ENCODE results near the gene ZNF622.
"Not testable (repeated sequence)": the region's sequence is repeated elsewhere in the genome, so short reads cannot be mapped to it uniquely, and the experiment has no call there.

ZNF622 gene

DNA sequence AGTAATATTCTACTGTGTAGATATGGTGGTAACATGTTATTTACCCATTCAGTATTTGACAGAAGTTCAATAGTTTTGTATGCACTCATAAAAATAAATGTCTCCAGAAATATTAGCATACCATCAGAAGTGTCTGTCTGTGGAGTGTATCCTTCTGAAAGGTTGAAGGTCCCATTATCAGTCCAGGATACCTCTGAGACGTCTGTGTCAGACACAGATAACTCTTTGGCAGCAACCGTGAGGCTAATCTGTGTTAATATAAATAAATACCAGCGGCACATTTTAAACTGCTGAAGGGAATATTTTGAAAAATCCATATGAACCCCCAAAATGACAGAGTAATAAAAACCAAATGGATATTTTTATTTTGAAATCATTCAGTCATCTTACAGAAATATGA is 11.9 kb upstream of the ZNF622 start:
- DNase-seq: no peak

DNA sequence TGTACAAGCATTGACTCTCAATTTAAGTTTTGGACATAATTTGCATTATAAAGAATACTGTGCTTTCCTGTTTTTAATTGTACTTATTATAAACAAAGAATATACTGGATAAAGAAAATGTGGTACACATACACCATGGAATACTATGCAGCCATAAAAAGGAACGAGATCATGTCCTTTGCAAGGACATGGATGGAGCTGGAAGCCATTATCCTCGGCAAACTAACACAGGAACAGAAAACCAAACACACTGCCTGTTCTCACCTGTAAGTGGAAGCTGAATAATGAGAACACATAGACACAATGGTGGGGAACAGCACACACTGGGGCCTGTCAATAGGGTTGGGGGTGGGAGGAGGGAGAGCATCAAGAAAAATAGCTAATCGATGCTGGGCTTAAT is 10.8 kb upstream of the ZNF622 start:
- not testable (repeated sequence) for DNase-seq

DNA sequence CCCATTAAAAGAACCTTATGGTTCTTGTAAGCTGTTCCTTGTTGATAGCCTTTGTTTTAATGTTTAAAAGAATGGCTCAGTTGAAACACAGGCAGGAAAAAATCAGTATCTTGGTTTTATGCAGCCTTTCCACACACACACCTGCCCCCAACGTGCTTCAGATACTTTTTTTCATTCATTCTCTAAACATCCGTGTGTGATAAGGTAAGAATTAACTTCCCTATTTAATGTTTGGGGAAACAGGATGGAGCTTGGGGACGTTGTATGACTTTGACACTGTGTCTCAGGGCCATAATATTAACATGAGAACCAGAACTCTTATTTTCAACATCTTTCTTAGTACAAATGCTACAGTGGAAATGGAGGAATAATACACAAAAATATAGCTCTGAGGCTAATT is 5.8 kb upstream of the ZNF622 start:
- DNase-seq: no peak

DNA sequence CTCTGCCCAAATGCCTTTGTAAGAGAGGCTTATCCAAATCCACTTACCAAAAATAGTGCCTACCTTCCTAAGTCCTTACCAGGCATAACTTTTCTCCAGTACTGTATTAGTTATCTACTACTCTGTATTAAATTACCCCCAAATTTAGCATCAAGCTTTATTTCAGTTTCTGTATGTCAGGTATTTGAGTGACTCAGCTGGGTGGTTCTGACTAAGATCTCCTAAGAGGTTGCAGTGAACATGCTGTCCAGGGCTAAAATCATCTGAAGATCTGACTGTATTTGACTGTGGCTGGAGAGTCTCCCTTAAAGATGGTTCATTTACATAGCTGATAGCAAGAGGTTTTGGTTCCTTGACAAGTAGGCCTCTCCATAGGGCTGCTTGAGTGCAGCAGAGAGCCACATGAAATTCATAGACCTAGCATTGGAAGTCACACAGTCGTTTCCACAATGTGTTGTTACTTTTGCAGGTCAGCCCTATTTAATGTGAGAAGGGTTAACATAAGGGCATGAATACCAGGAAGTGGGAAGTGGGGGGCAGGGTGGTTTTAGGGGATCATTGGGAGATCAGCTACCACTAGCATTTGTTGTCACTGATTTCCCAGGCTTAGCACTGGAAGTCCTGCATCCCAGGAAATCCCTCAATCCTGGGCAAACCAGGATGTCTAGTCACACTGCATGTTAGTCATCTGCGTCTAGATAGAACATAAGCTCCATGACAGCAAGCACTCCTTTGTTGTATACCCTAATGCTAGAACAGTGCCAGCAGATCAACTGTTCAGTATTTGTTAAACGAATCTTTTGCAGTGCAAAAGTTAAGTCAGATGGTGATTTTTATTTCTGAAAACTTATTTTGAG is 2.0 kb upstream of the ZNF622 start:
- peak; percentile 3 for DNase-seq

DNA sequence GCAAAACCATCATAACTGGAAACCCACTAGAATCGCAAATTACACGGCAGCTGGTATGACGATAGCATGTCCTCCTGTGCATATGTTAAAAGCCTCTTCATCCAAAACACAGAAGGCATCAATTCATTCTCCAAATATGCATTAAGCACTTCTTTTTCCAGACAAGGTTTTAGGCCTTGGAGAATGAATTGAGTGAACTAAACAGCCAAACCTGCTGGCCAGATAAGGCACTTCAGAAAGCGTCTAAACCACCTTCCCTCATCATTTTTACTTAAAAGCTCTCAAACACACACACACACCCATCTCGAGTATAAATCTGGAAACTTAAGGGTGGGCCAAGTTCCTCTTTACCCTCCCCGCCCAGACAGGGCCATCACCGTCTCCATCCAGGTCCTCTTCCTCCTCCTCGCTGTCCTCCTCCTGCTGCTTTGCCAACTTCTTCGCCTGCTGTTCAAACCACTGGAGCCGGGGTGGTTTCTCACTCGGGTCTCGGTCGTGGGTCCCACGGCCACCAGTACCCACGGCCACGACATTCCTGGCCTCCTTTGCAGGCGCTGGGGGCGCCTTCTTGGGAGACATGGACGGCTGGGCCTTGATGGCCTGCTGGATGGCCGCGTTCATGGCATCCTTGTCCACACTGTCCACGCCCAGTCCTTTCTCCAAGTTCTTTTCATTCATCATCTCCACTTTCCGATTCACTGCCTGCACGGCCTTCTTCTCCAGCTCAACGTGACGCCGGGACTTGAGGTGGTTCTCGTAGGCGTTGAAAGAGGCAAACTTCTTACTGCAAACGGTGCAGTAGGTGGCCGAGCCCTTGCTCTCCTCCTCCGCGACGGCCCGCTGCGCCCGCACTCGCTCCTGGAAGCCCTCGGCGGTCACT is 696 bp downstream of the ZNF622 start:
- no peak for DNase-seq

DNA sequence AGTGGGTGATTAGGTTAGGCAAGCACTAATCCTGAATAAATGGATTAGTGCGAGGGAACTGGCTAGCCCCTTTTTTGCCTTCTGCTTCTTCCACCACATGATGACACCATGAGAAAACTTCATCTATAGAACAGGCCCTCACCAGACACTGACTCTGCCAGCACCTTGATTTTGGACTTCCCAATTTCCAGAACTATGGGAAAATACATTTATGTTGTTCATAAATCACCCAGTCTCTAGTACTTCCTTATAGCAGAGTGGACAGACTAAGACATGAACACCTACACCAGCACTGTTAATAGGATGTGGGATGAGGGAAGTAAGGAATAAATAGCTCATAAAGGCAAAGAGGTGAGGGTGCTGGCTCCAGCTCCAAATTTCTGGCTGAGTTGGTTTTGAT is 1.4 kb downstream of the ZNF622 start:
- no peak for DNase-seq

DNA sequence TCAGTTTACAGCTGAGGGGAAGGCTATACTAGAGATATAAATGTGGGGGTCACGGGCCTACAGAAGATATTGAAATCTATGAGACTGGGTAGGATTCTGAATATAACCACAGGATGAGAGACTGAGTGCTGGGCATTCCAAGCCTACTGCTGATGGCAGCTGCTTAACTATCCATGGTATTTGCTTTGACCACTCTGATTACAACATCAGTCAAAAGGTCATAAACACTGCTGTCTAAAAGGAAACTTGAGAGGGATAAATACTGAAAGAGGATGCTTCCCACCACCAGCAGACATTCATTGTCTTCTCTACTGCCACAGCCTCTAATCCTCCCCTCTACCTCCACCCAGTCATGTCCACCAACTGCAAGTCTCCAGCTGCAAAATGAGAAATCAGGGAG is 3.8 kb downstream of the ZNF622 start:
- DNase-seq: no peak

DNA sequence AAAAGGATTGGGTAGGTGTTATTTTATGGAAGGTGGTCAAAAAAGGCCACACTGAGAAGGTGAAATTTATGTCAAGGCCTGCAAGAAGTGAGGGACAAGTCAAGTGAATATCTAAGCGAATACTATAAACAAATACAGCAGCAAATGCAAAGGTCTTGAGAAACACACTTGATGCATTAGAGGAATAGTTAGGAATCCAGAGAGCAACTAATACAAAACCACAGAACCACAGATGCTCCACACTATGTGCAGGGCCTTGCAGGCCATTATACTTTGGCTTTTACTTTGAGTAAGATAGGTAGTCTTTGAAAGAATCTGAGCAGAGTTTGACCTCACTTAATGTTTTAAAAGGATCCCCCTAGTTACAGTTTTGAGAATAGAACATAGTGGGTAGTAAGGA is 4.6 kb downstream of the ZNF622 start:
- DNase-seq: no peak

DNA sequence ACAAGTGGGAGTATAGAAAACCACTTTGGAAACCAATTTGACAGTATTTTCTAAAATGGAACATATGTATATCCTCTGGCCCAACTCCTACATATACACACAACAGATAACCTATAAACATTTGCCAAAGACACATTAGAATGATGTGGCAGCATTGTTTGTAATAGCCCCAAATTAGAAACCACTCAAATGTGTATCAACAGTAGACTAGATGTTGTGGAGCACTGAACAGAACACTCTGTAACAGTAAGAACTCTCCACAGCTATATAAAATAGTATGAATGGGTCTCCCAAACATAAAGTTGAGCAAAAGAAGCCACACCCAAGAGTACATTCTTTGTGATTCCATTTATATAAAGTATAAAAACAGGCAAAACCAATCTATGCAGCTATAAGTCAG is 6.1 kb downstream of the ZNF622 start:
- DNase-seq: no peak

DNA sequence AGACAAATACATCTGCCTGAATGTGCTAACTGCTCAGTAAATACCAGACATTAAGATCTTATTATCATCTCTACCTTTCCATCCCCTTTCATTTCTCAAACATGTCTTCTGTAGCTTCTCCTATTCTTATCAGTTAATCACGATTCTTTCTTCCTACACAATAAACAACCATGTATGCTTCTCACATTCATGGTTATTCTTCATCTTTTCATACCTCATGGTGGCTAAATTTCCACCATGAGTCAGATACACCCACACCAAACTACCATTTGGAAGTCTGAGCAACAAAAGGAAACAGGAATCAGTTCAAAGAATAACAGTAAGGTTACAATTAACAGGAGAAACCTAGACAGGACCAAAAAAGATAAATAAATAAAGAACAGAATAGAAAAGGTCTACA is 7.7 kb downstream of the ZNF622 start:
- DNase-seq: no peak

DNA sequence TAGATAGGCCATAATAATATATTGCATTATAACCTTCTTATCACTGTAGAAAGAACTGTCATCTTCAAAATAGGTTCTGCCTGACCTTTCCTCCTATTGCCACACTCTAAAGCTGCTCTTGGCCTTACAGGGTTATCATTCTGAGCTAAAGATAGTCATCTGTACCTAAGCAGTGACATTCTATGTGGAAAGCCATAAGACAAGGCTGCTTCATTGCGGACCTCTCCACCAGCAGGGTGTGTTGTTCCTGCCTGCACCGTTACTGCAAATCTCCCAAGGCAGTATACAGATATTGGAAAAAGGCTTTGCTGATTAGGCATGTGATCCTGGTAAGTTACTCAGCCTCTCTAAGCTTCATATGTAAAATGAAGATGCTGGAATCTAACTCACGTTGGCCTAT is 8.1 kb downstream of the ZNF622 start:
- no peak for DNase-seq

DNA sequence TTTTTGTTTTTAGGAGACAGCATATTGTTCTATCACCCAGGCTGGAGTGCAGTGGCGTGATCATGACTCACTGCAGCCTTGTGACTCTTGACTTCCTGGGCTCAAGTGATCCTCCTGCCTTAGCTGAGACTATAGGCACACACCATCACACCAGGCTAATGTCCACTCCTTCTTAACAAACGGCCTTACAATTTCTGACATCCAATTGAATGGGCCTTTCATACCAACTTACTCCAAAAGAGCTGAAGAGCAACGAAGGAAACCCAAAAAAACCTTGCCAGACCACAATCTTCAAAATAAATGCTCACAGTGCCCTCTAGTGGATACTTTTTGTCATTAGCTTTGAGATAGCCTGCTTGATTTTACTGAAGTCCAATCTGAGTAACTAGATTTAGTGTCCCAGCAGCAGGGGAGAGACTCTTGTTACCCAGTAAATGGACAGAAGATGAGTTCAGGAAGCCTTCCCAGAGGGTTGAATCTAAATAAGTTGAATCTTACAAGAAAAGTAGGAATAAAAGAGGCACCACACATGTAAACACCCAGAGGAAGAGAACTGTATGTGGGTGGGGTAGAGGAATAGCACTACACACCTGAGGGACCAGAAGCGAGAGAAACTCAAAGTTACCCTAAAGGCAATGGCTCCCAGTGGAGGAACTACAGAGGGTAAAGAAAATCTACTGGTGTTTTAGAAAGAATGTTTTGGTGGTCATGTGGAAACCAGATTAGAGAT is 9.3 kb downstream of the ZNF622 start:
- DNase-seq: peak; percentile 42

DNA sequence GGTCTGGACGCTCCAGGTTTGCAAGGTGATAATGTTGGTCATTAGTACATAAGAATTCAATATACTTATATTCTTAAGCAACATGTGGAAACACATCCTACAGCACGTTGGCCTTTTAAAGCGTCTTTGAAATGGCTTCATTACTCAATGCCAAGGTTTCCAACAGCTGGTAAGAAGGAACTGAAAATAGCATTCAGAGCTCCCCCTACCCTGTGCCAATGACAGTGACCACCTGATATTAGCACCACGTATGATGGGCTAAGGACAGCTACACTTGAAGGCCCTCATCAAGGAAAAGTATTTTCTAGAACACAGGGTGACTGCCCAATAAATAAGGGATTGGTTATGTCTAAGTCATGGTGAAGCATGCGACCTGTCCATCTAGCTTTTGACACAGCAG is 9.9 kb downstream of the ZNF622 start:
- no peak for DNase-seq

DNA sequence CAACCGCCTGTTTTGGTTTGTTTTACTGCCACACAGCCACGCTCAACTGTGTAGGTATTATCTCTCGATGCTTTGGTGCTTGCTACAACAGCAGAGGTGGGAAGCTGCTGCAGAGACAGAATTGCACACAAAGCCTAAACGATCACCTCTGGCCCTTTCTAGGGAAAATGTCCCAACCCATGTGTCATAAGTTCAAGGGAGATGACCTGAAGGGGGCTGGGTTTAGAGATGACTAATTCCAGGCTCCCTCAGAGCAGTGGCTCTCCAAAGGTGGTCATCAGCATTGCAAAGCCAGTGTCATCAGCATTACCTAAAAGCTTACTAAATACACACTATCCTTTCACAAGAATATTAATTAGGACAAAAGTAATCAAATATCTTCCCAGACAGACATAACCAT is 10.9 kb downstream of the ZNF622 start:
- DNase-seq: no peak

DNA sequence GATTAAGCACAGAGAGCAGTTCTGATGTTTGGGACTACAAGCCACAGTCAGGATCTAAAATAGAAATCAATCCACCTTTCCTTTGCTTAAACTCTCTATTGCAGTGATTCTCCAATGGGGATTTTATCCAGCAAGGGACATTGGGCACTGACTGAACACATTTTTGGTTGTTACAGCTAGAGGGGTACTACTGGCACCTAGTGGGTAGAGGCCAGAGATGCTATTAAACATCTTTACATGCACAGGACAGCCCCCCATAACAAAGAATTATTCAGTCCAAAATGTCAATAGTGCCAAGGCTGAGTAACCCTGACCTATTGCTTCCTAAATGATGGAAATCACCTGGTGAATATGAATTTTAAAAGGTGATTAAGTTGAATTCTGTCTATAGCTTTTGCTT is 12.0 kb downstream of the ZNF622 start:
- no peak for DNase-seq

DNA sequence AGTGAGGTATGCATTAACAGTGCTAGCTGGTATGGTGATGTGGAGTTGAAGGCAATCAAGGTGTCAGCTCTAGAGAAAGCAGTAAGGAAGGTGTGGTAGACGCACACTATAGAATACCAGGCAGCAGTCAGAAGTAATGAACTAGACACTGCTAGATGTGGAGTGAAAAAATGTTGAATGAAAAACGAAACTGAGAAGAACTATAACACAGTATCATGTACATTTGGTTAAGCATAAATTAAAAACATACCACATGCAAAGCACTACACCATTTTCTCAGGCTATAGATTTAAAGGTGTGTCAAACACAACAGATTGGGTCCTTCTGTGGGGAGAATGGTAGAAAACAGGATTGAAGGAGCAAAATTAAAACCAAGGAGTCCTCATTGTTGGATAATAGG is 15.4 kb downstream of the ZNF622 start:
- no peak for DNase-seq

DNA sequence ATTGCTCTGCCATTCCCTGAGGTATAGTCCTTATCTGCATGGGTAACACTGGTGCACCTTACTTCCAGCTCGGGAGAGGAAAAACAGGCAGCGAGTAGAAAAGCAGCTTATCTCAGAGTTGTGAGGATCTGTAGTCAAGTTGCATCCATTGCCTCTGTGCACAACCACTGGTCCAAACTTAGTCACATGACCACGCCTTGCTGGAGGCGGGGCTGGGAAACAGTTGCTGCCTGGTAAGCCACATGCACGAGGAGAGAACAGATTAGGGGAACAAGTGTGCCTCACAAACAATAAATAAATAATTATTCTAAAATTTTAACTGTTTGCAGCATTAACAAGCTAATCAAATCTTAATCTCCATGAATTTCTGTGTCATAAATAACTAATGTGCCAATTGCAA is 18.6 kb downstream of the ZNF622 start:
- no peak for DNase-seq

DNA sequence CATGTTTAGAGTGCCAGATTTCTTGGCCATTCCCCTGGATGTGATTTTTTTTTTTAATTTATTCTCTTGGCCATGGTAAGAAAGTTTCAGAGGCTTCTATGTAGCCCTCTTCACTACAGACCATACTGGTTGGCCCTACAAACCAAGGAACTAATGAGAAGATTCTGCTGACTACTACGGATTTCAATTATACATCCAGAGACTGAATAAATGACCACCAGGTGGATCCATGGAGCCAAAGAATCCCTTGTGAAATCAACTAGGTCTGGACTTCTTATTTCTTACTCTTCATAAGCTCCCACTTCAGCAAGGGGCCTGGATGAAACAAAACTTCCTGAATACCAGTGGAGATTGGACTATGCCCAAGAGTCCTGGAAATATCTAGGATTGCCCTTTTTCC is 27.6 kb downstream of the ZNF622 start:
- DNase-seq: no peak

DNA sequence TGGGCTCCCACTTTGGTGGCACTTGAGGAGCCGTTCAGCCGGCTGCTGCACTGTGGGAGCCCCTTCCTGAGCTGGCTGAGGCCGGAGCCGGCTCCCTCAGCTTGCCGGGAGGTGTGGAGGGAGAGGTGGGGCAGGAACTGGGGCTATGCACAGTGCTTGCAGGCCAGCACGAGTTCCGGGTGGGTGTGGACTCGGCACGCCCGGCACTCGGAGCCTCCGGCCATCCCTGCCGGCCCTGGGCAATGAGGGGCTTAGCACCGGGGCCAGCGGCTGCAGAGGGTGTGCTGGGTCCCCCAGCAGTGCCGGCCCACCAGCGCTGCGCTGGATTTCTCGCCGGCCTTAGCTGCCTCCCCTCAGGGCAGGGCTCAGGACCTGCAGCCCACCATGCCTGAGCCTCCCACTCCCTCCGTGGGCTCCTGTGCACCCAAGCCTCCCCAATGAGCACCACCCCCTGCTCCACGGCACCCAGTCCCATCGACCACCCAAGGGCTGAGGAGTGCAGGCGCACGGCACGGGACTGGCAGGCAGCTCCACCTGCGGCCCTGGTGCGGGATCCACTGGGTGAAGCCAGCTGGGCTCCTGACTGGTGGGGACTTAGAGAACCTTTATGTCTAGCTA is 29.4 kb downstream of the ZNF622 start:
- not testable (repeated sequence) for DNase-seq

DNA sequence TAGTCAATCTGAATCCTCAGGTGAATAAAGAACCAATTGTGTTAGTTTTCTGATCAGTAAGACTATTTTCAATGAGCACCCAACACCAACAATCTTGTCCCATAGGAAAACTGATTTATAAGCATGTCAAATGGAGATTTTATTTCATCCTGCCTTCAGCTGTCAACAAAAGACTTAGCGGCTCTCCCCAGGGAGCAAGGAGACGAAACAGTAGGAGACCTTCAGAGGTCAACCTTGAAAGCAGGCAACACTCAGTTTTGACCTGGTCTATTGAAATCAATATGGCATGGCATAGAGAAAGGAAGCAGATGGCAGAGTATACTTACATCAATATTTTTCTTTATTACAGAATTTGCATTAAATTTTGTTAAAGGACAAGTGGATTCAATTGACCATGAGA is 34.1 kb downstream of the ZNF622 start:
- DNase-seq: no peak

DNA sequence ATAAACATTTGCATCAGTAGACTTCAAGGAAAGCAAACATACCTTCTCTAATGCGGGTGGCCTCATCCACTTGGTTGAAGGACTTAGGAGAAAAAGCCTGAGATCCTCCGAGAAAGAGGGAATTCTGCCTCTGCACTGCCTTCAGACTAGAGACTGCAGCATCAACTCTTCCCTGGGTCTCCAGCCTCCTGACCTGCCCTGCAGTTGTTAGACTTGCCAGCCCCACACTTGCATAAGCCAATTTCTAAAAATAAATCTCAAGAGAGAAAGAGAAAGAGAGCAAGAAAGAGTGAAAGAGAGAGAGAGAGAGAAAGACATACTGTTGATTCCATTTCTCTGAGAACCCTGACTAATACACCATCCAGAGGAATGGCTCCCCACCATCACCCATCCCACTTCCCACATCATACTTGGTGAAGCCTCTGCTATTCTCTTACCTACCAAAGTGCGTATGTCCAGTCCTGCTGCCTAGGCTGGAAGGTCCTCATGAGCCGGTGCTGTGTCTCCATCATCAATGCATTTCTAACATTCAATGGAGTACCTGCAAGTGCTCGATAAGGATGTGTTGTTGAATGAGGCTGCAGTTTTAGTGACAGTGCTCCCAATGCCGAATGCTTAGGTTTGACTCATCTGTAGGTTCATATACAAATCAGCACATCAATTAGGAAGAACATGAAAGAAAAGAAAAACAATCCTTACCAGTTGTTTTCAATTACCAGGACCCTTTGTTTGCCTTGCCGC is 35.1 kb downstream of the ZNF622 start:
- no peak for DNase-seq

DNA sequence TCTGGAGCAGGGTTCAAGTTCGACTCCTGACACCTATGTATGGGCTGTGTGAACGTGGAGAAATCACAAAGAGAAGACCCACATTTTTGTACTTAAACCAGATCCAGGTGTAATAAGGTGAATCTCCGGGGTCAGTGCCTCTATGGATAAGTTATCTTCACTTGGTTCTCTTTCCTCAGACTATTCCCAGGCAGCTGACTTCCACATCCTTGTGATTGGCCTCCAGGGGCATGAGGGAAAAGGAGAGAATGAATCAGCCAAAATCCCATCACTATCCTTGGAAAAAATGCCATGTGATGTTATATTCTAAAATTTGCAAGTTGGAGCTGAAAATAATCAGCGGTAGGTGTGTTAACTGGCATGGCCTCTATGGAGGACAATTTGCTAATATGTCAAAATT is 37.2 kb downstream of the ZNF622 start:
- DNase-seq: no peak
